Measurements from ENCODE around the gene ATP5F1D. TPM values are rescaled to one million over a fixed set of nuclear protein-coding genes. Genes with fewer than 3 reads are reported as not detected.

ATP5F1D gene
- total RNA-seq, 1 experiment from 2014 or later, result 51.3 TPM

DNA sequence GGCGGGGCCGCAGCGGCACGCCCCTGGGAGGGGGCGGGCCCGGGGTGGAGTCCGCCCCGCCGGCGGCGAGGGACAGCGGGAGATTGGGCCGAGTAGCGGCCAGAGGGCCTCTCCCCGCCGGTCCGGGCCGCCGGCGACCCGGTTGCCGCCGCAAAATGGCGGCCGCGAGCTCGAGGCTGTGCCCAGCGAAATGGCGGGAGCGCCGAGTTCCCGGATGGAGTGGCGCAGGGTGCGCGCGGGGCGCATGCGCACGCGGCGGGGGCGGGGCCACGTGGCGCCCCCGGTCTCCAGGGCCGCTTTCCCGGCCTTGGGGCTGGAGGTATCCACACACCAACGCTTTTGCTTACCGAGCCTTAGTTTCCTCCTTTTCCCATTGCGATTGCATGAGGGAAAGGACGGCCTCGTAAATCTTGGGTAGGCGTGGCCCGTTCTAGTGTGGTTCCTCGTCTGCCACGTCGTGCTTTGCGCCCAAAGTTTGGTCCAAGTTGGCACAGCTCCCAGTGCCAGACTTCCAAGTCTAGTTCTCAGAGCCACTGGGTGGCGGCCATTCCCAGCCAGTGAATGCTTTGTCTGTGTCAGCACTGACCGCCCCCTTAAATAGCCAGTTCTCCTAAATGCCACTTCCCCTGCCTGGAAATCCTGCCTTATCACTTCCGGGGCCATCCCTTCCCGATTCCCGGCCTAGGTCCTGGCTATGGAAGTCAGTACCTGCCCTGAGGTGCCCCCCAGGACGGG, 28.1 kb downstream of the ATP5F1D start:
- DNase-seq (ENCODE audit: low read depth), result peak; percentile 88

DNA sequence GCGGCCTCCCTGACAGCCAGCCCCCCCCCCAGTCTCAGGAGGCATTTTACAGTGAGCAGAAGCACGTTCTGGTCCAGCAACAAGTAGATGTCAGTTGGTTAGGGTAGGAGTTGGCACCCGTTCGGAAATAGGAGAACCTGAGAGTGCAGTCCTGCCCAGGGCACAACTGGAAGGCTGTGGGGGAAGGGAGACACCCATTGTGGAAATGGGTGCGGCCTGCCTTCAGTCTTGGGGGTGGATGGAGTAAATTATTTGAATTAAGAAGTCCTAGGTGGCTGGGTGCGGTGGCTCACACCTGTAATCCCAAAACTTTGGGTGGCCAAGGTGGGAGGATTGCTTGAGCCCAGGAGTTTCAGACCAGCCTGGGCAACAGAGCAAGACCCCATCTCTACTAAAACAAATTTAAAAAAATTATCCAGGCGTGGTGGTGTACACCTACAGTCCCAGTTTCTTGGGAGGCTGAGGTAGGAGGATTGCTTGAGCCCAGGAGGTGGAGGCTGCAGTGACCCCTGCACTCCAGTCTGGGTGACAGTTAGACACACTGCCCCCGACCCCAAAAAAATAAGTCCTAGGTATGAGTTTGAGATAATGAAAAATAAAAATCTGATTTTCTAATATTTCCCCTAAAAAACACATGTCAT, 28.8 kb downstream of the ATP5F1D start:
- no peak for DNase-seq (ENCODE audit: low read depth)

DNA sequence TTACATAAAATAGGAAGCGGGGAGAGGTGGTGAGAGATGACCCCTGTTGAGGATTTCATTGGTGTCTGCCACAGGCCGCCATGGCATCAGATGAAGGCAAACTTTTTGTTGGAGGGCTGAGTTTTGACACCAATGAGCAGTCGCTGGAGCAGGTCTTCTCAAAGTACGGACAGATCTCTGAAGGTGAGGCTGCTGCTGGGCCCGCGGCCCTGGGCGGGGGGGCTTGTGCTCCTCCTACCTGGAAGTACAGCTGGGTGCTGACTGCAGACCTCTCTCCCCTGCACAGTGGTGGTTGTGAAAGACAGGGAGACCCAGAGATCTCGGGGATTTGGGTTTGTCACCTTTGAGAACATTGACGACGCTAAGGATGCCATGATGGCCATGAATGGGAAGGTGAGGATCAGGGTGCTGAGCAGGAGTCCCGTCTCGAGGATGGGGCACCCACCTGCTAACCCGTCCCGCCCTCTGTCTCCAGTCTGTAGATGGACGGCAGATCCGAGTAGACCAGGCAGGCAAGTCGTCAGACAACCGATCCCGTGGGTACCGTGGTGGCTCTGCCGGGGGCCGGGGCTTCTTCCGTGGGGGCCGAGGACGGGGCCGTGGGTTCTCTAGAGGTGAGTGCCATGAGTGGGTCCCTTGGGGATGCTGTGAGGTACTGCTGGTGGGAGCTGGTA, 29.4 kb downstream of the ATP5F1D start:
- DNase-seq (ENCODE audit: low read depth), result no peak

DNA sequence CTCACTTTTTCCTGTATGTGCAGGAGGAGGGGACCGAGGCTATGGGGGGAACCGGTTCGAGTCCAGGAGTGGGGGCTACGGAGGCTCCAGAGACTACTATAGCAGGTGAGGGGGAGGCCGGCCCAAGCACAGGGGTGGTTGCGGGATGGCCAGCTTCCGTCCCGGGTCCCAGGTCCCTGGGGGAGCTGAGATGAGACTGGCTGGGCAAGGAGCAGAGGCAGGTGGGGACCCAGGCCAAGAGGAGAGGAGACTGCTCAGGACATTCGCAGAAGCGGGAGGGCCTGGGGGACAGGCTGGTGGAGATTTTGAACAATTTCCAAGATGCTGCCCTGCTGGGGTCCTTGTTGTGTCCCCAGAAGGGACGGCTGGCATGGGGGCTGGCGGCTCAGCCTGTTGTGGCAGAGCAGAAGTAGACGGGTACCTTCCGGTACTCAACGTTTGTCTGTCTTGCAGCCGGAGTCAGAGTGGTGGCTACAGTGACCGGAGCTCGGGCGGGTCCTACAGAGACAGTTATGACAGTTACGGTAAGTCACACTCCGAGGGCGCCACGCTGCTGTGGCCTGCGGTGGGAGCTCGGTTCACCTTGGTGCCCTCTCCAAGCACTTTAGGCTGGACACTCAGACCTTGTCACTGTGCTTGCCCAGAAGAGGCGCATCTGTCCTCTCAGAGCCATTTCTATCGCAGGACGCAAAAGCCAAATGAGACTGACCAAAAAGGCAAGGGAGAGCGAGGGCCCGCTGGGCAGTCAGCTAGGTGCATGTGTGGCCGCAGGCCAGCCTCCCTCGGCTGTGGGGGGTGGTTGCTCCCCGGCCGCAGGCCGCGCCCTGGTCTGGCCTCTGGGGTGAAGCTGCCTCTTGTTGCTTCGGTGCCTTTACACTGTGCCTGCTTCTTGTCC, 30.2 kb downstream of the ATP5F1D start:
- no peak for DNase-seq (ENCODE audit: low read depth)

DNA sequence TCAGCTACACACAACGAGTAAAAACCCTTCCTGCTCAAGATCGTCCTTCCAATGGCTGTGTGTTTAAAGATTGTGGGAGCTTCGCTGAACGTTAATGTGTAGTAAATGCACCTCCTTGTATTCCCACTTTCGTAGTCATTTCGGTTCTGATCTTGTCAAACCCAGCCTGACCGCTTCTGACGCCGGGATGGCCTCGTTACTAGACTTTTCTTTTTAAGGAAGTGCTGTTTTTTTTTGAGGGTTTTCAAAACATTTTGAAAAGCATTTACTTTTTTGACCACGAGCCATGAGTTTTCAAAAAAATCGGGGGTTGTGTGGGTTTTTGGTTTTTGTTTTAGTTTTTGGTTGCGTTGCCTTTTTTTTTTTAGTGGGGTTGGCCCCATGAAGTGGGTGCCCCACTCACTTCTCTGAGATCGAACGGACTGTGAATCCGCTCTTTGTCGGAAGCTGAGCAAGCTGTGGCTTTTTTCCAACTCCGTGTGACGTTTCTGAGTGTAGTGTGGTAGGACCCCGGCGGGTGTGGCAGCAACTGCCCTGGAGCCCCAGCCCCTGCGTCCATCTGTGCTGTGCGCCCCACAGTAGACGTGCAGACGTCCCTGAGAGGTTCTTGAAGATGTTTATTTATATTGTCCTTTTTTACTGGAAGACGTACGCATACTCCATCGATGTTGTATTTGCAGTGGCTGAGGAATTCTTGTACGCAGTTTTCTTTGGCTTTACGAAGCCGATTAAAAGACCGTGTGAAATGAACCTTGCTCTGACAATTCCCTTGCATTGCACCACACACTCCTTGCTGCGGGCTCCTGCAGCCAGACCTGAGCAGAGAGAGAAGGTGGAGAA, 31.1 kb downstream of the ATP5F1D start:
- DNase-seq (ENCODE audit: low read depth), result no peak

DNA sequence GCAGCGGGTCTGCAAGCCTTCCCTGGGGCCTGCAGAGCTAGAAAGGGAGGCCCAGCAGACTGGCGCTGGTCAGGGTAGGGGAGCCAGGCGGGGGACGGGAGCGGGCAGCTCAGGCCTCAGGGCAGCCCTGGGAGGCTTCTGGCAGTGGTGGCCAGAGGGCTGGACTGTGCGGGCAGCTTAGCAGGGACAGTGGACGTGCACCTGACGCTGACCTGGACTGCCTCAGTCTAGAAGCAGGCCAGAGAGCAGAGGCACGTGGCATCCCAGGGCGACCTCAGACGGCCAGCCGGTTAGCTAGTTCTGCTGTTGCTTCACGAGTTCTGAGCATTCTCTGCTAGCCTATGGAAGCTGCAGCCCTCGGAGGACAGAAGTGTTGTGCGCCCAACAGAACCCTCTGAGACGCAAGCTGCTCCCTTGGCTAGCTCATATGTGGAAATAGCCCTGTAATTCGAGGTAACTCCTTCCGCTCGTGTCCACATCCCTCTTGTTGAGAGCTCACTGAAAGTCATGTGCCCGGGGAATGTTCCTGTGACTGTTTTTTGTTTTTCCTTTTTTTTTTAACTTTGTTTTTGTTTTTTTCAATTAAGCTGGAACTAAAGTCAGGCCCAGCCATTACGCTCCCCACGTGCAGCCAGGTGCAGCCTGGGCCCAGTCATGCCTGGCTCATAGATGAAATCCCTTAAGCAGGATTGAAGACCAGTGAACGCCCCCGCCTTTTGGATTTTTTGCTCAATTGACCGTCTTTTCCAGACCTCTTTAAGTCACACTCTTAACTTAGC, 31.9 kb downstream of the ATP5F1D start:
- DNase-seq (ENCODE audit: low read depth), result no peak

DNA sequence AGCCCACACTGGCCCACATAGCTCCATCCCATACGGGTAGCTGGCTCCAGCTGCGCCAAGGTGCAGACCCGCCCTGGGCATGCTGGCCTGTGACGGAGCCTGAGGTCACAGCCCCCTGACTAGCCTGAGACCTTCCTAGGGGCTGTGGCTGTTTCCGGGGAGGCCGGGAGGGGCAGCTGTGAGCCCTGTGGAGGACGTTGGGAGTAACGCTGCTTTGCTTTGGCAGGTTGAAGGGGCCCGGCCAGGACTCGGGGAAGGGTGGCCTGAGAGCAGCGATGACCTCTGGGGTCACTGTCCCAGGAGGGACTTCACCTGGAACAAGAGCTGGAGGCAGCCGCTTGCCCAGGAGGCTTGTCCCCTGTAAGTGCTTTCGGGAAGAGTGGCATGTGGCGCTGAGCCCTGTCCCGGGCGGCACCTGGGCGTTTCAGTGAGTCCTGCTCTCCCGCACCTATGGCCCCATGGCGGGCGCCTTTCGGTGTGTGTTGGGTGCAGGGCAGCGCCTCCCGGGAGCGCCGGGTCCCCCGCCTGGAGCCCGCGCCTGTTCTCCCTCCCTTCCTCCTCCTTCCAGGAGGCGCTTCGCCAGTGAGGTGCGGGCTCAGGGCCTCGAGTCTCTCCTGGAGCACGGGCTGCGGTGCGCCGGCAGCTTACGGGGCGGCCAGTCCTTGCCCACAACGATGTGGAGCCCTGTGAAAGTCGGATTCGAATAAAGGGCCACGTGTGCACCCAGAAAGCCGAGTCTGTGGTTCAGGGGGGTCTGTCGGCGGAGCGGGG, 32.7 kb downstream of the ATP5F1D start:
- no peak for DNase-seq (ENCODE audit: low read depth)

DNA sequence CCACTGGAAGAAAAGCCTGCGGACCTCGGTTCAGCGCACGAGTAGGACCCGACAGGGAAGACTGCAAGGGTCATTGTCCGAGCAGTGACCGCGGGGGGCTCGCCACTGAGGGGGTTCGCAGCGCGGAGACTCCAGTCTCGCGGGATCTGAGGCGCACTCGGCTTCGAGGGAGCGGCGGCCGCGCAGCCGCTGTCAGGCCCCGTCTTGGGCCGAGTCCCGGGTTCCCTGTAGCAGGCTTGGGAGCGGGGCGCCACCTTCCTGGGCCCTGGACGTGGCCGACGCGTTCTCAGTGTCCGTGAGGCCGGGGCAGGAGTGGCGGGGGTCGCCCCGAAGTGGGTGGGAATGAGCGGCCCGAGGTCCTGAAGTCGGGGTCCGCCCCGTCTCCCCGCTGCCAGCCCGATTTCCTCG, 33.3 kb downstream of the ATP5F1D start:
- DNase-seq (ENCODE audit: low read depth), result no peak

DNA sequence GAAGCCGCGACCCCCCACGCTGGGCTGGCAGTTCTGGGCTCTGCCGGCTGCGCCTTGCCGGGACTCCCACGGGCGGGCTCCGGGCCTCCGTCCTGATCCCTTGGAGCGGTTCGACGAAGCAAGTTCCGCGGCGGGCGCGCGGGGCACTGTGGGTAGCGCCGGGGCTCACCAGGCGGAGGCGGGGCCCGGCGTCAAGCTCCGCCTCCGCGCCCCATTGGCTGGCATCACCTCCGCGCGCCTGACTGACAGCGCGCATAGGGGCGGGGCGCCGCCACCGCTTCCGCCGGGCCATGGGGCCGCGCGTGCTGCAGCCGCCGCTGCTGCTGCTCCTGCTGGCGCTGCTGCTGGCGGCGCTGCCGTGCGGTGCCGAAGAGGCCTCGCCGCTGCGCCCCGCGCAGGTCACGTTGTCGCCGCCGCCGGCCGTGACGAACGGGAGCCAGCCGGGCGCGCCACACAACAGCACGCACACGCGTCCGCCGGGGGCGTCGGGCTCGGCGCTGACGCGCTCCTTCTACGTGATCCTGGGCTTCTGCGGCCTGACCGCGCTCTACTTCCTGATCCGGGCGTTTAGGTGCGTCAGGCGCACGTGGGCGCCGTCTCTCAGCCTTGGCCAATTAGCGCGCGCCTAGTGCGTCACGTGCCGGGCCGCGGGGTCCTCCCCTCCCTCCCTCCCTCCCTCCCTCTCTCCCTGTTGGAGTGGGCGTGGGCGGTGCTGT, 33.9 kb downstream of the ATP5F1D start, which contains the start of gene FAM174C:
TSS of gene FAM174C (plus strand) at position 271 of the 716 bp plus-strand sequence. CDS start at position 291, 20 bp downstream.
- peak; percentile 97 for DNase-seq (ENCODE audit: low read depth)

DNA sequence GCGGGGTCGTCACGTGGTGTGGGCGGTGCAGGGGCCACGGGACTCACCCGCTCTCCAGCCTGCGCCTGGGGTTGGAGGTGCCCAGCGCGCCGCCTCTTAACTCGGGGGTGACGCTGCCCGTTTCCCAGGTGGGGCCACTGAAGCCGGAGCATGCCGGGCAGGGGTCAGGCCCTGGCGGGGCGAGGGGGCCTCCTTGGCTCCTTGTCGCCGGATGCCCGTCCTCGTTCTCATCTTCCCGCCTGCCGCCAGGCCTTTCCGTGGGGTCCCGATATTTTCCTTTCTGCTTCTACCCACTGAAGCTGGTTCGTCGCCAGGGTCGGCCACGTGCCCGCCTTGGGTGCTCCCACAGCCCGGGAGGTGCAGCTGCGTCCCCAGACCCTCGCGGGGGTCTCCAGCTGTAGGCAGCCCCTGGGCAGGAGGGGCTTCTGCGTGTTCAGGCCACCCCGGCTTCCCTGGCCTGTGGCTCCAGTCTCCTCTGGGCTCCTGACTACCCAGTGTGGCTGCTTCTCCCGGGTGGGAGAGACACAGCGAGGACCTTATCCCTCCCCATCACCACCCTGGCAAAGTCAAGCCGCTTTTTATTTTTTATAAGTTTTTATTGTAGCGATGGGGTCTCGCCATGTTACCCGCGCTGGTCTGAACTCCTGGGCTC, 34.6 kb downstream of the ATP5F1D start:
- no peak for DNase-seq (ENCODE audit: low read depth)

DNA sequence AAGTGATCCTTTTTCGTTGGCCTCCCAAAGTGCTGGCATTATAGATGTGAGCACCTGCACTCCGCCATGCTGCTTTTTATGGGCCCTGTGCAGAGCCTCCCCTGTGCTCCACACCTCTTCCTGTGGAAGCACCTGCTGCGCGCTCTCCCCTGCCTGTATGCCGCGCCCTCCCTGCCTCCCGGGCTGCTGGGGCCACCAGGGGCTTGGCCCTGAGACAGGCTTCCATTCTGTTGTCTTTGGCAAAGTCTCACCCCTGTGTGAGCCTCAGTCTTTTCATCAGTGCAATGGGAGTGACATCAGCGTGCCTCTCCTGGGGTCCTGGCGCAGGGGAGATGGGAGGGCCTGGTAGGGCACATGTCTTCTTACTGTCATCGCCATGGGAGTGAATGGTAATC, 35.1 kb downstream of the ATP5F1D start:
- no peak for DNase-seq (ENCODE audit: low read depth)

DNA sequence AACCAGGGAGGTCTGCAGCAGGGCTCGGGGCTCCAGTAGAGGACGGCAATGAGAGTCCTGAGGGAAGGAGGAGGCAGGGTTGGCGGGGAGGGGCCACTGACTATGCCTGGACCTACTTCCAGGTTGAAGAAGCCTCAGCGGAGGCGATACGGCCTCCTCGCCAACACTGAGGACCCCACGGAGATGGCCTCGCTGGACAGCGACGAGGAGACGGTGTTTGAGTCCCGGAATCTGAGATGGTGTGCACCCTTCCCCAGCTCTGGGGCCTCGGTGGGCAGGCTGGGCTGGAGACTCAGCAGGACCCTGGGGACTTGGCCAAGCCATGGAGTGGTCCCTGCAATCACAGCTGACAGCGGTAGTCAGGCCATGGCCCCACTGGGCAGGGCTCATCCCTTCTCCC, 35.5 kb downstream of the ATP5F1D start:
- DNase-seq (ENCODE audit: low read depth), result no peak

DNA sequence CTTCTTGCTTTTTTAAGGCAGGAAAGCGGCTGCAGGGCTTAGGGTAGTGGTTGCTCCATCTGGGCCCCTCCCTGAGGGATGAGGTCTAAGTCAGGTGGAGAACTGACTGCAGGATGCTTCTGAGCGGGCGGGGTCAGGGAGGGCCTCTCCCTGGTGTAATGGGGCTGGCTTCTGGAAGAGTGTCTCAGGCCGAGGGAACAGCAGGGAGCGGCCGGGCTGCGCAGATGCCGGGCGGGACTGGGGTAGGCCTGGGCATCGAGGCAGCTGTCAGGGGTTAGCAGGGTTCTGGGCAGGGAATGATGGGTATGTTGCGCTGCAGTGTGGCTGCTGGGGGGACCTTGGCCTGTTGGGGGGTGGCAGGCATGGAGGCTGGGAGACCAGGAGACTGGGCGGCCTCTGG, 36.5 kb downstream of the ATP5F1D start:
- DNase-seq (ENCODE audit: low read depth), result no peak

DNA sequence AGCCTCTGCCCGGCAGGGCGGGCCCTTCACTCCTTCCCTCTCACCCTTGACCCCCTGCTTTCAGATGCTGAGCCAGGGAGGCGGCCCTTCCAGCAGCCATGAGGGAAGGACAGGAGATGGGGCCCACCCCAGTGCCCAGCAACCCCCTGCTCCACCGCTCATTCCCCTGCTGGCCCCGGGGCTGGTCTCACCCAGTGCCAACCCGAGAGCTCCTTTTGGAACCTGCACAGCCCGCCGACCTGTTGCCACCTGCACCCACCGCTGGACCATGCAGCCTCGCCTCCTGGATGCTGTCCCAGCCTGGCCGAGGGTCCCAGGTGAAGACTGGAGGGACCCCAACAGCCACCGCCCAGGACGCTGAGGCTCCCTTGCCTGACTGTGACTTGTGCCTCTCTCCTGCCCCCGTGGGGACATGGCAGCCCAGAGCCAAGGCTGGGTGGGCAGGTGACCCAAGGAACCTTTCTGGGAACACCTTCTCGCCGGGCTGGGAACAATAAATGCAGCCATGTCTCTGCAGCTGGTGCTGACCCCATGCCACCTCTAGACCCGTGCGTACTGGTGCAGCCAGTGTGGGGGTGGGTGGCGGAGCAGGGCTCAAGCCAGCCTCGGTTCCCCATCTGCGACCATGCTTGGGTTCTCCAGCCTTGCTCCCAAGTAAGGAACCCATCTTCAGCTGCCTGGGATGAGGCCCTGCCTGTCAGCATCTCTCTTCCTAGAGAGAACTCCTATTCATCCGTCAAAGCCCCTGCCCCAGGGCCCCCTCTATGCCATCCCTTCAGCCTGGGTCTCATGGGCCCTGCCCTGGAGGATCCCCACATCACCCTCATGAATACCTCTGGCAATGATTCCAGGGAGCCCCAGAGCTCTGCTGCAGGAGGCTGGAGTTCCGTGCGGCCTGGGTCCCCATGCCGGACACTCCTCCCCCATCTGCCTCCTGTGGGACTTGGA, 37.4 kb downstream of the ATP5F1D start:
- no peak for DNase-seq (ENCODE audit: low read depth)

DNA sequence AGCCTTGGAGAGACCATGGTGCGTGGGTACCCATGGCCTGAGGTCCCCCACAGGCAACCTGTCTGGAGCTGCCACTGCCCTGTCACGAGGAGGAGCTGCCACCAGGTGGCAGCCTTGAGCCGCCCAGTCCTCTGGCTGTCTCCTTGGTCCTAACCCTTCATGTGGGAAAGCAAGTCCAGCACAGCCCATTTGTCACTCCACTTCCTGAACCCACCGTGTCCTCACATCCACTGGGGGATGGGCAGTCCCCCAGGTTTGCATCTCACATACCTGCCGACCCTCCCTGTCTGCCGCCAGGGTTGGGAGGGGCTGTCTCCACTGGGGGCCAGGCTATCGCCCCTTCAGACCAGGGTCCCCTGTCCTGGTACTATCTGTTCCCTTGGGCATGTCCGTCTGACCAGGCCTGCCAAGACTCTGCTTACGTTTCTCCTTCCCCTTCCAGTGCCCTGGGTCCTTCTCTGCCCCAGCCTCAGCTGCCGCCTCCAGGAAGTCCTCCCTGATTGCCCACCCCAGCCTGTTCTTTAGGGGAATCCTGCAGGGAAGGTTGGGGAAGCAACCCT, 38.3 kb downstream of the ATP5F1D start:
- DNase-seq (ENCODE audit: low read depth), result peak; percentile 72
